Tibial nerve (tissue), 4 donors: ENCODE results near the gene ANKMY1.

Experiments
- EP300 ChIP-seq, 2 donors: sonication (generic); formaldehyde crosslinking; IDR thresholded peaks; one replicate each; pipeline ENCODE4 v1.6.1; 2017; ENCODE audit warnings: antibody characterized with exemption in 2 of 2, mild to moderate bottlenecking in 1 of 2
- POLR2A ChIP-seq, 2 donors: fragments of 450-650 bp; IDR thresholded peaks; one replicate each; pipeline ENCODE4 v1.6.1; 2017; ENCODE audit warnings: antibody characterized with exemption in 2 of 2, mild to moderate bottlenecking in 2 of 2, moderate library complexity in 2 of 2
- TF ChIP-seq, protein P1 (sequence below), 5 experiments: fragments of 200-600 bp in 3 of 5; fragments of 450-650 bp in 2 of 5; sonication (generic) in 3 of 5; IDR thresholded peaks; one replicate each; pipeline ENCODE4 v1.5.1; 2016 to 2019; ENCODE audit warnings: antibody characterized with exemption in 5 of 5, mild to moderate bottlenecking in 3 of 5, moderate library complexity in 2 of 5

DNA sequence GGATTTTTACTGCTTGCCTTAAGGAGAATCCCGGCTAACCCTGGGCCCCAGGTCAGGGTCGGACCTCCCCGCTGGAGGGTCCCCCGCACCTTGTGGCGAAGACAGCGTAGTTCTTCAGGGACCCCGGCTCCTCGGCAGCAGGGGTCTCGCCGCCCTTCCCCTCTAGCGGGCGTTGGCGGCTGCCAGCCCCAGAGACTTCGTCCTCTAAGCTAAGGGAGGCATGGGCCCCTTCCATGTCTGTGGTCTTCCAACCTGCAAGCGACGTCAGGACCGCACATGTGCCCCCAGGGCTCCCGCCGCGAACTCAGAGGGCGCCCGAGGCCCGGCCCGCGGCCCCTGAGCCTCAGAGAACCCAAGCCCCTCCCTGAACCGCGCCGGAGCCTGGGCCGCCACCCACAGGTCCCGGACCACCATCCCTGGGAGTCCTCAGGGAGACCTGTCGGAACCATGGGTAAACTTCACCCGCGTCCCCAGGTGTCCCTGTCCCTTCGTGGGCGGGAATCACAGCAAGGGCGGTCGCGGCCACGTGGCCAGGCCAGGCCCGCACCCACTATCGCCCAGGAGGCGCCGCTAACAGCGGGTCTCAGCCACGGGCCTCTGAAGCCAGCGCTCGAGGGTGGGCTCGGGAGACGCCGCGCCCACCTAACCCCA is 562 bp downstream of the ANKMY1 start:
- TF ChIP-seq, protein P1, sequence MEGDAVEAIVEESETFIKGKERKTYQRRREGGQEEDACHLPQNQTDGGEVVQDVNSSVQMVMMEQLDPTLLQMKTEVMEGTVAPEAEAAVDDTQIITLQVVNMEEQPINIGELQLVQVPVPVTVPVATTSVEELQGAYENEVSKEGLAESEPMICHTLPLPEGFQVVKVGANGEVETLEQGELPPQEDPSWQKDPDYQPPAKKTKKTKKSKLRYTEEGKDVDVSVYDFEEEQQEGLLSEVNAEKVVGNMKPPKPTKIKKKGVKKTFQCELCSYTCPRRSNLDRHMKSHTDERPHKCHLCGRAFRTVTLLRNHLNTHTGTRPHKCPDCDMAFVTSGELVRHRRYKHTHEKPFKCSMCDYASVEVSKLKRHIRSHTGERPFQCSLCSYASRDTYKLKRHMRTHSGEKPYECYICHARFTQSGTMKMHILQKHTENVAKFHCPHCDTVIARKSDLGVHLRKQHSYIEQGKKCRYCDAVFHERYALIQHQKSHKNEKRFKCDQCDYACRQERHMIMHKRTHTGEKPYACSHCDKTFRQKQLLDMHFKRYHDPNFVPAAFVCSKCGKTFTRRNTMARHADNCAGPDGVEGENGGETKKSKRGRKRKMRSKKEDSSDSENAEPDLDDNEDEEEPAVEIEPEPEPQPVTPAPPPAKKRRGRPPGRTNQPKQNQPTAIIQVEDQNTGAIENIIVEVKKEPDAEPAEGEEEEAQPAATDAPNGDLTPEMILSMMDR (IDR thresholded peaks at IDR 0.05), result no peak
- TF ChIP-seq POLR2A (IDR thresholded peaks at IDR 0.05) (no peak), EP300 (IDR thresholded peaks at IDR 0.05) (no peak)
